Activated CD8-positive, alpha-beta memory T cell treated with anti-CD3 and anti-CD28 coated beads, Interleukin-2, amount 50 U/mL, for 1 hour (primary cell): ENCODE data around the gene MON1A.
A peak's percentile ranks its signal among the peaks of the same experiment; 100 is the strongest.

Source experiments
- DNase-seq: peaks from one replicate; pipeline ENCODE4 v3.0.0-alpha.2; 2020; ENCODE audit errors: extremely low read depth

The MON1A gene

GRCh38 chr3:49889296-49889695, 40.3 kb downstream of the MON1A start:
- no peak for DNase-seq

GRCh38 chr3:49886922-49887265, 42.7 kb downstream of the MON1A start:
- no peak for DNase-seq

- DNase-seq: no peak
Measured at GRCh38 chr3:49883998-49884397, 45.6 kb downstream of the MON1A start.

- no peak for DNase-seq
Measured at GRCh38 chr3:49882166-49882565, 47.4 kb downstream of the MON1A start.

- DNase-seq: no peak
Measured at GRCh38 chr3:49880581-49881315, 48.9 kb downstream of the MON1A start.

- DNase-seq: no peak
Measured at GRCh38 chr3:49879721-49880120, 49.9 kb downstream of the MON1A start.

- DNase-seq: no peak
Measured at GRCh38 chr3:49878686-49879085, 50.9 kb downstream of the MON1A start.

GRCh38 chr3:49877716-49878115, 51.9 kb downstream of the MON1A start:
- no peak for DNase-seq

- DNase-seq: no peak
Measured at GRCh38 chr3:49876567-49876966, 53.0 kb downstream of the MON1A start.

- no peak for DNase-seq
Measured at GRCh38 chr3:49873623-49874022, 56.0 kb downstream of the MON1A start.

GRCh38 chr3:49872801-49873281, 56.8 kb downstream of the MON1A start:
- DNase-seq: peak; percentile 17

GRCh38 chr3:49871531-49872153, 58.0 kb downstream of the MON1A start:
- DNase-seq: no peak

- no peak for DNase-seq
Measured at GRCh38 chr3:49869525-49870126, 60.0 kb downstream of the MON1A start, which contains the start of gene CAMKV. CAMKV (minus strand) TSS chr3:49869906; CDS start chr3:49862388, 7,518 bp downstream.

GRCh38 chr3:49868862-49869466, 60.6 kb downstream of the MON1A start:
- DNase-seq: no peak

GRCh38 chr3:49867871-49868321, 61.7 kb downstream of the MON1A start:
- no peak for DNase-seq

GRCh38 chr3:49867400-49867799, 62.2 kb downstream of the MON1A start:
- no peak for DNase-seq

- no peak for DNase-seq
Measured at GRCh38 chr3:49865198-49865784, 64.3 kb downstream of the MON1A start.

GRCh38 chr3:49864505-49864904, 65.1 kb downstream of the MON1A start:
- DNase-seq: no peak

- no peak for DNase-seq
Measured at GRCh38 chr3:49859576-49860305, 69.9 kb downstream of the MON1A start.
